NT2/D1 (cell line): Measurements from ENCODE around the gene STXBP6.

Source experiments
- DNase-seq: peaks from one replicate; pipeline ENCODE4 v3.0.0-alpha.2; 2011; ENCODE audit warnings: low read depth, low spot score
- H3K27me3 ChIP-seq: 2 replicates; pipeline ENCODE4 v1.6.0; 2011; ENCODE audit warnings: mild to moderate bottlenecking; ENCODE audit not compliant: insufficient read length, insufficient read depth
- H3K36me3 ChIP-seq: 2 replicates; pipeline ENCODE4 v1.6.1; 2011; ENCODE audit warnings: mild to moderate bottlenecking, low read length, mixed read lengths; ENCODE audit not compliant: insufficient read depth, insufficient read length
- H3K4me1 ChIP-seq: 2 replicates; pipeline ENCODE4 v1.5.1; 2011; ENCODE audit not compliant: insufficient read depth, insufficient read length
- H3K4me3 ChIP-seq: 2 replicates; pipeline ENCODE4 v1.5.1; 2011; ENCODE audit warnings: low read depth; ENCODE audit not compliant: insufficient read length
- H3K9ac ChIP-seq: 2 replicates; pipeline ENCODE4 v1.6.0; 2011; ENCODE audit warnings: low read depth; ENCODE audit not compliant: insufficient read length
- H3K9me3 ChIP-seq: 2 replicates; pipeline ENCODE4 v1.5.1; 2011; ENCODE audit warnings: mild to moderate bottlenecking, low read length; ENCODE audit not compliant: insufficient read depth
- SUZ12 ChIP-seq: IDR thresholded peaks from 2 replicates; pipeline ENCODE4 v1.6.1; 2011; ENCODE audit not compliant: insufficient read length, insufficient read depth; ENCODE audit errors: extremely low read depth
- YY1 ChIP-seq: IDR thresholded peaks from 2 replicates; pipeline ENCODE4 v1.6.1; 2011; ENCODE audit not compliant: insufficient read length, insufficient read depth
- ZNF274 ChIP-seq: IDR thresholded peaks from 2 replicates; pipeline ENCODE4 v1.6.1; 2011; ENCODE audit warnings: mild to moderate bottlenecking, low read depth, low read length

The STXBP6 gene

DNA sequence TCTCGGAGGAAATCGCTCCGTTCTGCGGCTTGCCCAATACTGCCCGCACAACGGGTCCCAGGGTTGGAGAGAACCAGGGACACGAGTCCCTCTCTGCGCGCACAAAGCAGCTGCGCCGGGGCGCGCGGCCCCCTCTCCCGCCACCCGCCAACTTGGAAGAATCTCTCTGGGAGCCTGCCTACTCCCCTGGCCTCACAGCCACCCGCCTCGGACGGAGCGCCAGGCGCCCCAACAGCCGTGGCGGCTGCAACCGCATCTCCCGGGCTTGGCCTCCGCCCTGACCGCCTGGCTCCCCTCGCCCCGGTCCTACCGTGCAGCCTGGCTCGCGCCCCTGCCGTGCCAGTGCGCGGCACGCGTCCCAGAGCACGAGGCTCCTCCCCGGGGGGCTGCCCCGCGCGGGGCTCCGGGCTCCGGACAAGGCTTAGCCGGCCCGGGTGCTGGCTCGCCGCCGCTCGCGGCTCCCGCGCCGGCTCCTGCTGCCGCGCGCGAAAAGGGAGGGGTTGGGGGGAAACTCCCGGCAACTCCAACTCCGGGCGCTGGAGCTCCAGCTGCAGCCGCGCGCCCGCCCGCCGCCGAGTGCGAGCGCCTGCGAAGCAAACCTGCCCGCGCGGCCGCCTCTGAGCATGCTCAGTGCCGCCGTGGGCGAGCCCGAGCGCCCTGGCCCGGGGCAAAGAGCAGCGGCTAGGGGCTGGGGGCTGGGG lies at the start of gene STXBP6:
Gene STXBP6 (minus strand): TSS at position 580 of the 701 bp plus-strand sequence. CDS start 75,329 bp downstream, outside the sequence.
- H3K36me3 ChIP-seq, result no peaks in the 10 kb centered on the region
- H3K9ac ChIP-seq, result peak within 1 kb of the TSS; percentile 67
- no peaks in the 10 kb centered on the region for H3K9me3 ChIP-seq
- H3K4me3 ChIP-seq, result peak within 1 kb of the TSS; percentile 66
- no peak for DNase-seq
- peaks cover 5% of the 10 kb centered on the region for H3K4me1 ChIP-seq
- TF ChIP-seq YY1, result no peak
- peak; percentile 74 for TF ChIP-seq SUZ12
- no peak for TF ChIP-seq ZNF274
- H3K27me3 ChIP-seq, result peaks cover 55% of the 10 kb centered on the region

DNA sequence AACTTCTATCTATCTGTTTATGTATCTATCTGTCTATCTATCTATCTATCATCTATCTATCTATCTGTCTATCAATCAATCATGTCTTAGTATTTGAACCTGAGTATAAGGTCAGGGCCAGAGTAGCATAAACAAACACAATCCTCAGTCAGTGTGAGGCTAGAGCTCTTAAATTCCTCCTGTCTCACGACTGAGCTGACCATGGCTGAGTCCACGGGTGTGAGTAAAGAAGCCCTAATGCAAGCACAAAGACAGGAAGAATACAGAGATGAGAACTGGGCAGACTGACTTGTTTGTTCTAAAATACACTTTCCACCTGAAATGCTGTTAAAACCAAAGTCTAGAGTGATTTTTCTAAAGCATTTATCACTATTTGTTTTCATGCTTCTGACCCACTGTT lies 47.2 kb upstream of the STXBP6 start:
- Histone ChIP-seq H3K9me3 (no peaks in the 10 kb centered on the region), H3K36me3 (no peaks in the 10 kb centered on the region), H3K9ac (no peak overlapping the region), H3K4me3 (no peak overlapping the region), H3K4me1 (no peaks in the 10 kb centered on the region), H3K27me3 (no peaks in the 10 kb centered on the region)
- TF ChIP-seq YY1 (no peak), ZNF274 (no peak), SUZ12 (no peak)
- no peak for DNase-seq

DNA sequence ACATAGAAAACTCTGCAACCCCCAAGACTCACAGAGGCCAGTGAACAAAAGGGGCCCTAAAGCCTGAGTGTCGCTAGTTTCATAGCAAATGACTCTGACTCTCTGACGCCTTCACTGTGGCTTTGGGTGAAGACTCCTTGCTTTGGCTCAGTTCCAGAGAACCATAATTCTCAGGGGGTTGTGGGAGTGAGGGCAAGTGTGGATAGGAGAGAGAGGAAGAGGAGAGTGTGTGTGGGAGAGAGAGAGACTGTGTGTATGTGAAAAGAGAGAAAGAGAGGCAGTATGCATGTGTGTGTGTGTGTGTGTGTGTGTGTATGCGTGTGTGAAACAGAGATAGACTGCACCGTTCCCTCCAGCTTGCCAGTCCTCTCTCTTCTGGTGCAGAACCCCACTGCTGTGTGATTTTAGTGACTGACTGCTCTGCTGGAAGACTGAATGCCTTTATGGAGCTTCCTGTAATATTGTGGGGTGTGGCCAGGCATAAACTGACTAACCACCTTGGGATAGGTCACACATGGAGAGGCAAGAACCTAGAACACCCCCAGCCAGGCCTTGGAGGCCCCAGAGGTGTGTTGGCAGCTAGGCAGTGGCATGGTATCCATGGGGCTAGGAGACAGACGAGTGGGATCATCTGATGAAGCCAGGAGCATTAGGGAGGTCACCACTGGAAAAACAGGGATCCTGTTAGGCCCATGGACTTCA lies 45.9 kb upstream of the STXBP6 start:
- Histone ChIP-seq H3K4me1 (no peaks in the 10 kb centered on the region), H3K4me3 (no peak overlapping the region), H3K27me3 (no peaks in the 10 kb centered on the region), H3K9ac (no peak overlapping the region), H3K9me3 (no peaks in the 10 kb centered on the region), H3K36me3 (no peaks in the 10 kb centered on the region)
- TF ChIP-seq SUZ12, result no peak
- no peak for TF ChIP-seq ZNF274
- no peak for TF ChIP-seq YY1
- DNase-seq, result no peak

DNA sequence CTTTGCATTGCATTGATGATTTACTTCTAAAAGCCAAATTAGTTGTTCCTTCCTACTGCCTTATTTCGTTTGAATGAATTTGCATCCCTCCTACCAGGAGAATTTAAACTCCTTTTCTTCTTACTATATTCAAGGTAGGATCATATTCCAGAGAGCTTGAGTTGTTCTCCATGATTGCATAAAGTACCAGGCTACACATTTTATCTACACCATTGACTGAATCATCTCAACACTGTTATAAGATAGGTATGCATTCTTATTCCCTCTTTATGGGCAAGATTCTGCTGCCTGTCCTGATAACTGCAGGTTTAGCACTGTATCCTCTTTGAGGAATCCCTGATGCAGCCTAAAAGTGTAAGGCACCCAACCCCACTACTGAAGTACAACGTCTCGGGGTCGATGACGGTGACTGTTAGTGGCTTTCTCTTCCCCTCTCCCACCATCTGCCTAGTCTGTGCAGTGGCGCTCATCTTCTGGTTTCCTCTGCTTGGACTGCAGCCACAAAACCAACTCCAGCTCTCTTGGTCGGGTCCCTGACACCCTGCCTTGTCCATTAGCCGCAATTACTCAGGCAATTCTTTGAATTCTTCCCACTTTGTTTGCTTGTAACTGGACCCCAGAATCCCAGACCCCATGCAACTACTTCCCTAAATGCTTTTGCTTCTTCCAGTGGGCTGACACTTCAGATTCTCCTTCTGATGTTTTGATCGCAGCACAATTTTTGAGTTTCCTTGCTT lies 44.4 kb upstream of the STXBP6 start:
- TF ChIP-seq ZNF274 (no peak), YY1 (no peak), SUZ12 (no peak)
- H3K4me1 ChIP-seq, result no peaks in the 10 kb centered on the region
- H3K9me3 ChIP-seq, result no peaks in the 10 kb centered on the region
- DNase-seq, result no peak
- H3K4me3 ChIP-seq, result no peak overlapping the region
- no peak overlapping the region for H3K9ac ChIP-seq
- H3K36me3 ChIP-seq, result no peaks in the 10 kb centered on the region
- H3K27me3 ChIP-seq, result no peaks in the 10 kb centered on the region

DNA sequence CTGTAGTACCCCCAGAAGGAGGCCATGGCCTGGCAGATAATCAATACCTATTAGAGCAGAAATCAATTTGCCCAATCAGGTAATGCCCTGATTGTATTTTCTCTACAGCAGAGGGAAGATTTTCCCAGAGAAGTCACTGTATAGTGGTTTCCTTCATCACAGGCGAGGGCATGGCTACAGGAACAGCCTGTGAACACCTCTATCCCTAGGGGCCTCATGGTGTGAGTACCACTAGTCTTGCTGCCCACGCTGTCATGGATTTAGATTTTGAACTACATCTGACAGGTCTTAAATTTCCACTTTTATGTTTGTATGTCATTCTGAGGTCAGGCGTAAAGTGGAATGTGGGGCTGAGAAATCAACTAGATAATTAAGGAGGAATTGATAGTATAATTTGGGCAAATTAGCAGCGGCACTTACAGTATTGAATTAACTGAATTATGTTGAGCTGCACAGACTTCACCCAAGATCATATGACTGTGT lies 42.4 kb upstream of the STXBP6 start:
- Histone ChIP-seq H3K9ac (no peak overlapping the region), H3K36me3 (no peaks in the 10 kb centered on the region), H3K27me3 (no peaks in the 10 kb centered on the region), H3K4me3 (no peak overlapping the region), H3K4me1 (no peaks in the 10 kb centered on the region), H3K9me3 (no peaks in the 10 kb centered on the region)
- TF ChIP-seq ZNF274 (no peak), SUZ12 (no peak), YY1 (no peak)
- no peak for DNase-seq

DNA sequence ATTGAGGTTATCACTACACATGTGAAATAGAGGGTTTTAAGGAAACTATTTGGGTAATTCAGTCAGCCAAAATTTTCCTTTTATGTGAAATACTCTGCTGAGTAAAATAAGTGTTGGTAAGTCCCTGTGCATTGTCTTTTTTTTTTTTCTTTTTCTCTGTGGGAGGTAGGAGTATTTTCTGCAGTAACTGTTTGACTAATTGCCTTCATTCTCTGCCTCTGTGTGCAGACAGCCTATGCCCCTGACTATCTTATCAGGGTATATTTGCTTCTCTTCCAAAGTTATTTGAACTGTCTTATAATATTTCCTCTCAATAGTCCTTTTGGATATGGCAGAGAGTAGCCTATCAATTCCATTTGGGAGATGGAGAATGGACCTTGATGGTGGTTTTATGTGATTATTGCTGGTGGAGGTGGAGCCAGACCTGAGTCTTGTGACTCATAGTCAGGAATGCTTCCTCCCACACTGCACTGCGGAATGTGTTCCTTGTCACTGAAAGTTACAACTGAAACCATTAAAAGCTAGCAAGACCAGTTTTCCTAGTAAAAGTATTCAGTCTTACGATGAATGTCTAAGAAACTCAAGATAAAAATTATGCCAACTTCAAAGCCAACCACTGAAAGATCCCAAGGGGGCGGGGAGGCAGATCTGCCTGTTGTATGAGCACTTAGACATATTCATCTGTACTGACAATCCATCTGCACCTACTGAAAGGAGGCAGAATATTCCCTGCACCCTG lies 40.9 kb upstream of the STXBP6 start:
- TF ChIP-seq ZNF274, result no peak
- no peak for TF ChIP-seq YY1
- TF ChIP-seq SUZ12, result no peak
- DNase-seq, result no peak
- H3K9me3 ChIP-seq, result no peaks in the 10 kb centered on the region
- H3K4me1 ChIP-seq, result no peaks in the 10 kb centered on the region
- no peak overlapping the region for H3K9ac ChIP-seq
- no peaks in the 10 kb centered on the region for H3K27me3 ChIP-seq
- H3K4me3 ChIP-seq, result no peak overlapping the region
- no peaks in the 10 kb centered on the region for H3K36me3 ChIP-seq
